ENCODE measurements around the gene AUTS2. TPM values are rescaled to one million over a fixed set of nuclear protein-coding genes. Genes with fewer than 3 reads are reported as not detected.

The AUTS2 gene
- total RNA-seq, 1 experiment from 2014 or later = 42.1 TPM

GRCh38 chr7:69653806-69654205, 55.5 kb downstream of the AUTS2 start:
- ChIA-PET CTCF (no interaction called here), POLR2A (ENCODE audit: low non-redundant PET) (no interaction called here)
- Histone ChIP-seq H3K27me3 (replicated peaks; ENCODE audit: insufficient read depth, low read depth, low read length, poor library complexity) (no peaks in the 10 kb centered on the region), H3K27ac (ENCODE audit: low read depth, low read length, poor library complexity, severe bottlenecking) (peak overlapping the region; percentile 16), H3K9me3 (ENCODE audit: low read depth, low read length, poor library complexity, severe bottlenecking) (no peaks in the 10 kb centered on the region), H3K36me3 (ENCODE audit: insufficient read depth, low read length, poor library complexity, severe bottlenecking) (no peaks in the 10 kb centered on the region), H3K4me1 (ENCODE audit: insufficient read depth, low read length, poor library complexity, severe bottlenecking) (peaks cover 30% of the 10 kb centered on the region), H3K4me3 (ENCODE audit: low read depth, low read length, poor library complexity, severe bottlenecking) (no peak overlapping the region)
- TF ChIP-seq EZH2 (IDR thresholded peaks at IDR 0.05; ENCODE audit: borderline replicate concordance, low read depth, low read length, poor library complexity, severe bottlenecking) (no peak), CTCF (conservative IDR thresholded peaks at IDR 0.05; ENCODE audit: low read depth, low read length) (no peak)
- intact Hi-C loops (cut with micrococcal nuclease; ENCODE audit: unreplicated experiment) = no loop called here
- BruUV-seq (replicated peaks) = no TSS peak
- no peak for DNase-seq (ENCODE audit: low spot score)

- no peak for TF ChIP-seq EZH2 (IDR thresholded peaks at IDR 0.05; ENCODE audit: borderline replicate concordance, low read depth, low read length, poor library complexity, severe bottlenecking)
- TF ChIP-seq CTCF (conservative IDR thresholded peaks at IDR 0.05; ENCODE audit: low read depth, low read length) = no peak
- Histone ChIP-seq H3K27ac (ENCODE audit: low read depth, low read length, poor library complexity, severe bottlenecking) (peak overlapping the region; percentile 16), H3K4me1 (ENCODE audit: insufficient read depth, low read length, poor library complexity, severe bottlenecking) (peaks cover 34% of the 10 kb centered on the region), H3K9me3 (ENCODE audit: low read depth, low read length, poor library complexity, severe bottlenecking) (no peaks in the 10 kb centered on the region), H3K36me3 (ENCODE audit: insufficient read depth, low read length, poor library complexity, severe bottlenecking) (no peaks in the 10 kb centered on the region), H3K4me3 (ENCODE audit: low read depth, low read length, poor library complexity, severe bottlenecking) (no peak overlapping the region), H3K27me3 (replicated peaks; ENCODE audit: insufficient read depth, low read depth, low read length, poor library complexity) (no peaks in the 10 kb centered on the region)
- intact Hi-C loops (cut with micrococcal nuclease; ENCODE audit: unreplicated experiment) = no loop called here
- ChIA-PET POLR2A (ENCODE audit: low non-redundant PET) (no interaction called here), CTCF (no interaction called here)
- DNase-seq (ENCODE audit: low spot score) = peak; percentile 29
- BruUV-seq (replicated peaks) = no TSS peak
These were observed 56.1 kb downstream of the AUTS2 start for GRCh38 chr7:69654381-69654780.

GRCh38 chr7:69654849-69655707, 56.8 kb downstream of the AUTS2 start:
- no peaks in the 10 kb centered on the region for H3K27me3 ChIP-seq (replicated peaks; ENCODE audit: insufficient read depth, low read depth, low read length, poor library complexity)
- ChIA-PET CTCF (no interaction called here), POLR2A (ENCODE audit: low non-redundant PET) (interaction anchor here (0.6 kb wide), 1 partner anchor 16 kb away, joined by 4 read pairs; no protein-coding TSS in a partner anchor)
- no peaks in the 10 kb centered on the region for H3K36me3 ChIP-seq (ENCODE audit: insufficient read depth, low read length, poor library complexity, severe bottlenecking)
- no peak for DNase-seq (ENCODE audit: low spot score)
- peak overlapping the region; percentile 16 for H3K27ac ChIP-seq (ENCODE audit: low read depth, low read length, poor library complexity, severe bottlenecking)
- H3K4me3 ChIP-seq (ENCODE audit: low read depth, low read length, poor library complexity, severe bottlenecking) = no peak overlapping the region
- intact Hi-C loops (cut with micrococcal nuclease; ENCODE audit: unreplicated experiment) = no loop called here
- H3K4me1 ChIP-seq (ENCODE audit: insufficient read depth, low read length, poor library complexity, severe bottlenecking) = peaks cover 39% of the 10 kb centered on the region
- BruUV-seq (replicated peaks) = no TSS peak
- TF ChIP-seq EZH2 (IDR thresholded peaks at IDR 0.05; ENCODE audit: borderline replicate concordance, low read depth, low read length, poor library complexity, severe bottlenecking) (no peak), CTCF (conservative IDR thresholded peaks at IDR 0.05; ENCODE audit: low read depth, low read length) (no peak)
- H3K9me3 ChIP-seq (ENCODE audit: low read depth, low read length, poor library complexity, severe bottlenecking) = no peaks in the 10 kb centered on the region

All from A673 (cell line).